IMR-90 (cell line): ENCODE measurements around the gene EGFL7. TPM values are rescaled to one million over a fixed set of nuclear protein-coding genes. Genes with fewer than 3 reads are reported as not detected.

Source experiments
- ATAC-seq: fragments of 200-7000 bp; cut with Tn5 transposase; 2 replicates; pipeline ENCODE4 v1.9.1; 2020; ENCODE audit warnings: low read depth, mild to moderate bottlenecking, moderate library complexity
- BruUV-seq: library from RNA; stranded (reverse); fragments of 400-500 nt; replicated peaks from 2 replicates; lab custom pipeline; 2021; lab: Mats Ljungman, UMichigan
- CTCF ChIA-PET: fragments of 300-600 bp; formaldehyde crosslinking; extraction: SDS; loops from one replicate; lab custom pipeline; 2021; ENCODE audit warnings: antibody characterized with exemption; lab: Yijun Ruan, JAX
- POLR2A ChIA-PET: fragments of 300-600 bp; sonication (Branson Sonifier 250); formaldehyde crosslinking; loops from one replicate; lab custom pipeline; 2022; ENCODE audit warnings: antibody characterized with exemption; ENCODE audit not compliant: unreplicated experiment; lab: Charles Lee
- DNase-seq: peaks from one replicate; pipeline ENCODE4 v3.0.0; 2013
- H2AFZ ChIP-seq: replicated peaks from 2 replicates; pipeline ENCODE3; 2013; ENCODE audit warnings: low read length, mild to moderate bottlenecking; ENCODE audit not compliant: poor library complexity
- H2AK5ac ChIP-seq: 2 replicates; pipeline ENCODE4 v1.6.1; 2013; ENCODE audit warnings: low read depth, low read length, inconsistent platforms
- H2AK9ac ChIP-seq: replicated peaks from 2 replicates; pipeline ENCODE3; 2013; ENCODE audit warnings: mild to moderate bottlenecking, low read depth, low read length, moderate library complexity; ENCODE audit not compliant: poor library complexity
- H2BK120ac ChIP-seq: 2 replicates; pipeline ENCODE4 v1.6.1; 2013; ENCODE audit warnings: low read depth, low read length, inconsistent platforms
- H2BK15ac ChIP-seq: 3 replicates; pipeline ENCODE4 v1.6.1; 2013; ENCODE audit warnings: low read depth, low read length, inconsistent platforms
- H2BK20ac ChIP-seq: 2 replicates; pipeline ENCODE4 v1.6.1; 2013; ENCODE audit warnings: low read depth, mild to moderate bottlenecking, inconsistent platforms, low read length, moderate library complexity
- H2BK5ac ChIP-seq: 2 replicates; pipeline ENCODE4 v1.6.1; 2013; ENCODE audit warnings: mild to moderate bottlenecking, low read depth, low read length, inconsistent platforms; ENCODE audit not compliant: poor library complexity, severe bottlenecking
- H3K14ac ChIP-seq: replicated peaks from 2 replicates; pipeline ENCODE4 v1.6.1; 2013; ENCODE audit warnings: low read depth, low read length, inconsistent platforms
- H3K18ac ChIP-seq: 2 replicates; pipeline ENCODE4 v1.6.1; 2013; ENCODE audit warnings: low read depth, low read length, control low read depth
- H3K23ac ChIP-seq: 2 replicates; pipeline ENCODE4 v1.6.1; 2013; ENCODE audit warnings: low read depth, low read length, inconsistent platforms
- H3K27ac ChIP-seq: 2 replicates; pipeline ENCODE4 v1.5.1; 2013; ENCODE audit warnings: mild to moderate bottlenecking, control low read depth, low read length; ENCODE audit not compliant: insufficient read depth
- H3K27me3 ChIP-seq: 2 replicates; pipeline ENCODE4 v1.6.1; 2013; ENCODE audit warnings: low read length; ENCODE audit not compliant: control insufficient read depth, insufficient read depth
- H3K36me3 ChIP-seq: 2 replicates; pipeline ENCODE4 v1.6.1; 2013; ENCODE audit warnings: low read length, mixed read lengths; ENCODE audit not compliant: control insufficient read depth, insufficient read depth
- H3K4ac ChIP-seq: 2 replicates; pipeline ENCODE4 v1.6.1; 2013; ENCODE audit warnings: low read depth, low read length, inconsistent platforms
- H3K4me1 ChIP-seq: 2 replicates; pipeline ENCODE4 v1.6.1; 2013; ENCODE audit warnings: low read length, mixed read lengths; ENCODE audit not compliant: control insufficient read depth, insufficient read depth
- H3K4me2 ChIP-seq: 2 replicates; pipeline ENCODE4 v1.6.1; 2013; ENCODE audit warnings: low read depth, mild to moderate bottlenecking, control low read depth, low read length, moderate library complexity
- H3K4me3 ChIP-seq: 2 replicates; pipeline ENCODE4 v1.5.1; 2013; ENCODE audit warnings: low read depth, mild to moderate bottlenecking, control low read depth, low read length, moderate library complexity; ENCODE audit not compliant: insufficient read depth
- H3K56ac ChIP-seq: 2 replicates; pipeline ENCODE4 v1.6.1; 2013; ENCODE audit warnings: low read length, inconsistent platforms; ENCODE audit not compliant: insufficient read depth; ENCODE audit errors: extremely low read depth
- H3K79me1 ChIP-seq, 2 experiments: 2 replicates each; pipeline ENCODE4 v1.6.1; 2013; ENCODE audit warnings: low read length in 2 of 2, inconsistent platforms in 1 of 2, low read depth in 1 of 2
- H3K9ac ChIP-seq: 2 replicates; pipeline ENCODE4 v1.6.1; 2013; ENCODE audit warnings: low read depth, low read length, control low read depth
- H3K9me1 ChIP-seq: 2 replicates; pipeline ENCODE4 v1.6.1; 2013; ENCODE audit warnings: low read length, inconsistent platforms; ENCODE audit not compliant: insufficient read depth
- H3K9me3 ChIP-seq: 2 replicates; pipeline ENCODE4 v1.6.1; 2013; ENCODE audit warnings: low read length; ENCODE audit not compliant: control insufficient read depth, insufficient read depth
- H4K20me1 ChIP-seq: 2 replicates; pipeline ENCODE4 v1.6.1; 2013; ENCODE audit warnings: low read length, inconsistent platforms; ENCODE audit not compliant: insufficient read depth
- H4K5ac ChIP-seq: 2 replicates; pipeline ENCODE4 v1.6.1; 2013; ENCODE audit warnings: mild to moderate bottlenecking, low read depth, low read length, control low read depth
- H4K8ac ChIP-seq, 2 experiments: 2 replicates each; pipeline ENCODE4 v1.6.1; 2013; ENCODE audit warnings: low read depth in 2 of 2, low read length in 2 of 2, control low read depth in 1 of 2, inconsistent platforms in 1 of 2
- H4K91ac ChIP-seq: 2 replicates; pipeline ENCODE4 v1.6.1; 2013; ENCODE audit warnings: low read depth, low read length, inconsistent platforms; ENCODE audit not compliant: insufficient read depth
- CHD1 ChIP-seq: IDR thresholded peaks from 2 replicates; pipeline ENCODE4 v1.6.1; 2012; ENCODE audit warnings: low read depth, low read length, improper control_type of control experiment
- CTCF ChIP-seq: conservative IDR thresholded peaks from 2 replicates; pipeline ENCODE4 v1.5.1; 2012; ENCODE audit warnings: mild to moderate bottlenecking, low read depth, low read length, improper control_type of control experiment
- FOS ChIP-seq: fragments of 150-350 bp; IDR thresholded peaks from 2 replicates; pipeline ENCODE4 v1.6.1; 2016; ENCODE audit warnings: low read depth, low read length
- MAFK ChIP-seq: IDR thresholded peaks from 2 replicates; pipeline ENCODE4 v1.6.1; 2012; ENCODE audit warnings: low read depth, low read length, improper control_type of control experiment
- SMC3 ChIP-seq: fragments of 150-350 bp; IDR thresholded peaks from 2 replicates; pipeline ENCODE4 v1.6.1; 2016; ENCODE audit warnings: low read depth, mild to moderate bottlenecking, antibody characterized with exemption, low read length, moderate library complexity
- WGBS, 2 experiments: methylation state at CpG; one replicate each; pipeline versions ENCODE4 v1.1.5 to v1.1.7; 2013; ENCODE audit warnings: missing lambda C conversion rate in 2 of 2; ENCODE audit not compliant: insufficient read length in 1 of 2; ENCODE audit errors: extremely low coverage in 2 of 2; 5-methylcytosine and 5-hydroxymethylcytosine counted together
- dilution Hi-C: fragments of 300-500 bp; cut with HindIII; formaldehyde crosslinking; loops from one replicate; pipeline ENCODE4 v1.14.3; 2018; ENCODE audit warnings: low sequenced_read_pairs; ENCODE audit not compliant: unreplicated experiment
- in situ Hi-C: fragments of 300-500 bp; cut with MboI; formaldehyde crosslinking; loops from 3 replicates; pipeline ENCODE4 v1.14.3; 2019; ENCODE audit warnings: low sequenced_read_pairs, inconsistent platforms, mixed read lengths
- intact Hi-C: fragments of 100-400 bp; cut with micrococcal nuclease; formaldehyde crosslinking; loops from 2 replicates; pipeline ENCODE4 v1.10.0; 2022
- polyA plus RNA-seq, 3 experiments: library from polyadenylated mRNA; depleted of rRNA; stranded (reverse); fragments of >200 nt; gene quantifications; 2 replicates each; pipeline ENCODE4 v1.2.3, GENCODE V29; 2012; ENCODE audit warnings: low replicate concordance in 1 of 3
- total RNA-seq: library from RNA; depleted of rRNA; stranded (reverse); fragments of >200 nt; gene quantifications from 2 replicates; pipeline ENCODE4 v1.2.3, GENCODE V29; 2012

Gene EGFL7
- total and polyA plus RNA-seq, 2 of the 4 experiments (the other 2 are of a cell fraction): 2.2 to 10.4 TPM

DNA sequence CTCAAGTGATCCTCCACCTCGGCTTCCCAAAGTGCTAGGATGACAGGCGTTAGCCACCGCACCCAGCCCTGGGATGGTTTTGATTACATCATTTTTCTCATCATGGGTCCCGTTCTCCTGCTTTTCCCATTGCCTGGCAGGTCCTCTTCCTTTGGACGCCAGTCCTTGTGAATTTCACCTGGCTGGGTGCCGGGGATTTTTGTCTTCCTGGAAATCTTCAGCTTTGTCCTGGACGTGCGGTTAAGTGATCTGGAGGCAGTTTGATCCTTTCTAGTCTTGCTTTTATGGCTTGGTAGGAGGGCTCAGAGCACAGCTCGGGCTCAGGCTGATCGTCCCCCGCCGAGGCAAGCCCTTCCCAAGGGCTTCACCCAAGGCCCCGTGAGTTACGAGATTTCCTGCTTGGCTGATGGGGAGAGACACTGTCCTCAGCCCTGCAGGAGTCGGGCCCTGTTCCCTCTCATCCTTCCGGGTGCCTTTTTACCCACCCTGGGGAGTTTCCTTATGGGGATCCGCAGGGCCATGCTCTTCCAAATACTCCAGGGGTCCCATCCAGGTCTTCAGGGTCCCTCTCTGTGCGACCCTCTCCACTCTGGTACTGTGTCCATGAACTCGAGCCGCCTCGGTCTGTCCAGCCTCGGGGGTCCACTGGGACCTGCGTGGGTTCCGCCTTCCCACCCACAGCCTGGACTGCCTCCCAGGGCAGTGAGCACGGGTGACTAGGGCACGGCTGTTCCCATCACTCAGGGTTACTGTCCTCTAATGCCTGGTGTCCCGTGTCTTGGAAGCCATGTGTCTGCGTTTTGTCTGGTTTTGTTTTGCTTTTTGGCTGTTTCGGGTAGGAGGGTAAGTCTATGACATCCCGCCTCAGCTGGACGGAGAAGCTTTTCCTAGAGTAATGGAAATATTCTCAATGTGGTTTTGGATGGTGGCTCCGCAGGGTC, 22.3 kb upstream of the EGFL7 start:
- BruUV-seq: no TSS peak
- WGBS, 2 experiments: 71% methylated on average over 14 of the region's 32 CpGs; no CpG with 5 or more reads in 1 of the 2 experiments
- dilution Hi-C loops: no loop called here

More for the DNA sequence above, 22.3 kb upstream of the EGFL7 start:
- peaks cover 25% of the 10 kb centered on the region for H3K27me3 ChIP-seq
- no peaks in the 10 kb centered on the region for H3K36me3 ChIP-seq
- TF ChIP-seq SMC3 (no peak), CTCF (no peak), FOS (no peak), MAFK (no peak), CHD1 (no peak)
- 0 out of 2 replicates have a peak, but pooled peaks cover 2% of the 10 kb centered on the region for H3K9me3 ChIP-seq
- no peaks in the 10 kb centered on the region for H3K79me1 ChIP-seq
- ATAC-seq (no peak), DNase-seq (no peak)
- H2BK20ac ChIP-seq: no peak overlapping the region
- H3K56ac ChIP-seq: no peak overlapping the region
- H3K23ac ChIP-seq: no peak overlapping the region
- H3K9me1 ChIP-seq: no peaks in the 10 kb centered on the region
- no peak overlapping the region for H2BK5ac ChIP-seq
- no peaks in the 10 kb centered on the region for H4K20me1 ChIP-seq
- no peak overlapping the region for H4K91ac ChIP-seq
- H2AFZ ChIP-seq: peak overlapping the region; percentile 21
- no peak overlapping the region for H4K8ac ChIP-seq
- H2AK9ac ChIP-seq: no peak overlapping the region
- H4K5ac ChIP-seq: no peak overlapping the region
- H3K14ac ChIP-seq: no peak overlapping the region
- no peak overlapping the region for H3K4ac ChIP-seq
- H3K18ac ChIP-seq: no peak overlapping the region
- no peak overlapping the region for H2AK5ac ChIP-seq
- H2BK120ac ChIP-seq: no peak overlapping the region
- in situ Hi-C loops: no loop called here
- no peak overlapping the region for H2BK15ac ChIP-seq
- POLR2A ChIA-PET: no interaction called here
- H3K4me1 ChIP-seq: peaks cover 4% of the 10 kb centered on the region; the same call in 1 of the 2 replicates
- H3K4me2 ChIP-seq: no peak overlapping the region
- H3K9ac ChIP-seq: no peak overlapping the region
- CTCF ChIA-PET: interaction anchor here (1.3 kb wide), 1 partner anchor 9 kb away, joined by 4 read pairs; no protein-coding TSS in a partner anchor
- intact Hi-C loops: no loop called here
- H3K27ac ChIP-seq: no peak overlapping the region
- no peak overlapping the region for H3K4me3 ChIP-seq
